ENCODE measurements around the gene SEC23IP.

DNA sequence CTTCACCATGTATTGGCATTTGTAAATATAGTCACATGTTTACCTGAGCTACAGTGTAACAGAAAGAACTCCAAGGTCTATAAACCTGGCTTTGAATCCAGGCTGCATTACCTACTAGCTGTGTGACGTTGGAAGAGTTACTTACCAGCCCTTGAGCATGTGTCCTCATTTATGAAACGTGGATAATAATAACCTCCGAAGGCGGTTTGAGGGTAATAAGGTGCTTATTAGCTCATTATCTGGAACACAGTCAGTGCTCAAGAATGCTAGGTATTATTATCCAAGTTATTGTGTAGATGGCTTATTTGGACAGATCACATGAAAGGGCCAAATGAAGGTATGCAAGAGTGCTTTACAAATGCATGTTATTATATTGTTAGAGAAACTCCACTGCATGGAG lies 64.9 kb downstream of the SEC23IP start:
- TF ChIP-seq, protein P1, sequence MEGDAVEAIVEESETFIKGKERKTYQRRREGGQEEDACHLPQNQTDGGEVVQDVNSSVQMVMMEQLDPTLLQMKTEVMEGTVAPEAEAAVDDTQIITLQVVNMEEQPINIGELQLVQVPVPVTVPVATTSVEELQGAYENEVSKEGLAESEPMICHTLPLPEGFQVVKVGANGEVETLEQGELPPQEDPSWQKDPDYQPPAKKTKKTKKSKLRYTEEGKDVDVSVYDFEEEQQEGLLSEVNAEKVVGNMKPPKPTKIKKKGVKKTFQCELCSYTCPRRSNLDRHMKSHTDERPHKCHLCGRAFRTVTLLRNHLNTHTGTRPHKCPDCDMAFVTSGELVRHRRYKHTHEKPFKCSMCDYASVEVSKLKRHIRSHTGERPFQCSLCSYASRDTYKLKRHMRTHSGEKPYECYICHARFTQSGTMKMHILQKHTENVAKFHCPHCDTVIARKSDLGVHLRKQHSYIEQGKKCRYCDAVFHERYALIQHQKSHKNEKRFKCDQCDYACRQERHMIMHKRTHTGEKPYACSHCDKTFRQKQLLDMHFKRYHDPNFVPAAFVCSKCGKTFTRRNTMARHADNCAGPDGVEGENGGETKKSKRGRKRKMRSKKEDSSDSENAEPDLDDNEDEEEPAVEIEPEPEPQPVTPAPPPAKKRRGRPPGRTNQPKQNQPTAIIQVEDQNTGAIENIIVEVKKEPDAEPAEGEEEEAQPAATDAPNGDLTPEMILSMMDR (IDR thresholded peaks at IDR 0.05) = no peak
- TF ChIP-seq POLR2A (IDR thresholded peaks at IDR 0.05) = no peak

Data from stomach (tissue), 4 donors.